NCI-H510A (cell line): ENCODE measurements around the gene TMEM250.

Experiments
- DNase-seq: peaks from one replicate; lab custom pipeline; 2025; lab: John Stamatoyannopoulos, UW

The TMEM250 gene

DNA sequence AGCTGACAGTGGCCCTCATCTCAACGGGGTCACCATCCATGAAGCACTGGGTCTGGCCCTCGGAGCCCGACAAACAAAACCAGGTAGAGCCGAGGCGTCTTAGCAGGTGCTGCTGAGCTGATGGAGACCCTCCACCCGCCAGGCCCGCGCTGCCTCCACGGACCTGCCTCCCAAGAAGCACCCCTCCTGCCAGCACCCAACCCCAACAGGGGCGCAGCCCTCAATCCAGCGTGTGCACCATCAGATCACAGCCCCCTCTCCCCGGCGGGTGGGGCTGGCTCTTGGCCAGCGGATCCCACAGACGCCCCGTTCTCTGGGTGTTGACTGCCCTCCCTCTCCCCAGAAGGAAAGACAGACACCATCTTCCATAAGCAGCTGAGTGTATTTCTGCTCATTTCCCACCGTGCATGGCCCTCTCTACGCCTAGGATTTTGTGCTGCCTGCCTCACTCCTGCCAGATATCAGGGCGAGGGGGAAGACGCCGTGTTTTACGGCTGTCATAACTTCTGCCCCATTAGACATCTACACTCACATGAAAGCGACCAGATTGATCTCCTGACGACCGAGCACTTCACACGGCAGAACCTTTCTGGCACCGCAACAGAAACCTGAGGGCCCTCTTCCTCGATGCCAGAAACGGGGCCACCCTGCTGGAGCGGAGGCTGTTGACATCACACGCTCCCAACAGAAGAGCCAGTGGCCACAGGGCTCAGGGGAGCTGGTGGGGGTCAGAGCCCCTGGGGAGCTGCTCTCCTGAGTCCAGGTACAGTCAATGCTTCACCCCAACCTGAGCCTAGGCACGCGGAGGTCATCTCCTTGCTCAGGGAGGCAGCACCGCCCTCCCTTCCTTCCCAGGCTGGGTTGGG, 35.9 kb downstream of the TMEM250 start:
- DNase-seq: no peak

DNA sequence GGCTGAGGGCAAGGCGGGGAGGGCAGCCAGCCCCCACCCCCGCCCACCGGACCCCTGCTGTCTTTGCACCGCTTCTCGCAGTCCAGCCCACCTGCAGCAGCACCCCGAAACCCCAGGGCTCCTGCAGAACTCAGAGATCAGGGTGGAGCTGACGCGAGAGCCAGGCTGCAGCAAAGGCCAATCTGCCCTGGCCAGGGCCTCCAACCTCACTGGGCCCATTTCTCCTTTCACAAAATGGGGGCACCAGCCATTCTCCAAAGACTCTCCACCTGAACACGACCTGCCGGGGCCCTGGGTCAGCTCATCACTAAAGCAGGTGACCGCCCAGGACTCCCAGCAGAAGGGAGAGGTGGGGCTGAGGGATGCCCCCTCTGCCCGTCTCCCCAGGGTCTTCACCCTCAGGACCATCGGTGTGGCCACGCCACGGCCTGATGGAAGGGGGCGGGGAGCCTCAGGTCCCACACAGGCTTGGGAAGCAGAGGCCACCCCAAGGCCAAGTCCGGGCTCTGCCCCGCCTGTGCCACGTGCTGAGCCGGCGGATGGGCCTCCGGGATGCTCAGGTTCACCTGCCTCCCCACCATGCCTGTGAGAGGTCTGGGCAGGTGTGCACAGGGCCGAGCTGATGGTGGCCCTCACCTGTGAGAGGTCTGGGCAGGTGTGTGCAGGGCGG, 36.7 kb downstream of the TMEM250 start:
- peak; percentile 75 for DNase-seq

DNA sequence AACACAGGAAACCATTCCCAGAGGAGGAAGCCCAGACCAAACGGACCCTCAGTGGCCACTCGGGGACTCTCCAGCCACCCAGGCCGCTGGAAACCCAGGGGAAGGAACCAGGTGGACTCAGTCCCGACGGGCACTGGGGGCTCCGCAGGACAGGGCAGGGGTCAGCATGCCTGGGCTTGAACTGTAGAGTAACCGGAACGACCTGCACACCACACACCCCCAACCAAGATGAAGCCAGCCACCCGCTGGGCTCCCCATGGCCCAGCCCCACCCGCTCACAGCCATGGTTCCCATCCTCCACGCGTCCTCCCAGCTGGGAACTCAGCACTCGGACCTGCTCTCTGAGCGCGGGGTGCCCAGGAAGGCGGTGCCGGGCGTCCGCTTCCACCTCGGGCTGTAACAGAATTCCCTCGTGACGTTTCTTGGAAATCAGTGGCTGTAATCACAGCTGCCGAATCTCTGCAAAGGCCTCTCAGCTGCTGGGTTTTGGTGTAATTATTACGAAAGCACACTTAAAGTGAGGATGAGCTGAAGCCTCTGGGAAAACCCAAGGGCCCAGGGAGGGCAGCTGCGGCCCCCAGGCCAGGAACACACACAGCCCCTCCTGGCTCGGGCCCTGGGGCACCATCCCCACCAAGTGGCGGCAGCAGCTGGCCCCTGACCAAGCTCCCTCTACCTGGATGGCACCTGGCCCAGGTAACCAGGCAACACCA, 37.4 kb downstream of the TMEM250 start:
- DNase-seq: peak; percentile 49

DNA sequence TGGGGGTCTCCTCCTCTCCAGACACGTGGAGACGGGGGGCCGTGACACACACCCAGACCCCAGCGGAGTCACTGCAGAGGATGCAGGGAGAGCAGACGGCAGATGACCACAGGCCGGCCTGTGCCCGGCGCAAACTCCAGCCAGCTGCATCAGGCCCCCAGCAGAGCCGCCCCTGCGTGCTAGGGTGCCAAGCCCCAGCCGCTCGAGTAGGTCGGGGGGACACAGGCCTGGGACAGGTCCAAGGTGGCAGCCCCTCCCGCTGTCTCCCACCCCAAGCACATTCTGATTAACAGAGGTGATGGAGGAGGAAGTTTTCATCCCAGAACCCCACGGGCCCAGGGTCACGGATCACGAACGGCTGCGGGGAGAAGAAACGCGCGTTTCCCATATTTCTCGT, 38.0 kb downstream of the TMEM250 start:
- no peak for DNase-seq

DNA sequence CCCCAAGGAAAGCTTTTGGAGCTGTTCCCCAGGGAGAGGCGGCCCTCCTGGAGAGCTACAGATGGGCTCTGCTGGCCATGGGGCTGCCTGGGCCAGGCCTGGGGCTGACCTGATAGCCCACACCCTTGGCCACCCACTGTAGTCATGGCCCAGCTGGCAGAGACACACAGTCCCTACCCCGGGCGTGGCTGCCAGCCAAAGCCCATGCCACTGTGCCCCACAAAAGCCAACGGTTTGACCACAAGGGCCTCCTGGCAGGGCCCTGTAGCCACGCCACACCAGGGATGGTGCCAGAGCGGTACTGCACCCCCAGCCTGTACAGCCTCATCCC, 38.8 kb downstream of the TMEM250 start:
- no peak for DNase-seq

DNA sequence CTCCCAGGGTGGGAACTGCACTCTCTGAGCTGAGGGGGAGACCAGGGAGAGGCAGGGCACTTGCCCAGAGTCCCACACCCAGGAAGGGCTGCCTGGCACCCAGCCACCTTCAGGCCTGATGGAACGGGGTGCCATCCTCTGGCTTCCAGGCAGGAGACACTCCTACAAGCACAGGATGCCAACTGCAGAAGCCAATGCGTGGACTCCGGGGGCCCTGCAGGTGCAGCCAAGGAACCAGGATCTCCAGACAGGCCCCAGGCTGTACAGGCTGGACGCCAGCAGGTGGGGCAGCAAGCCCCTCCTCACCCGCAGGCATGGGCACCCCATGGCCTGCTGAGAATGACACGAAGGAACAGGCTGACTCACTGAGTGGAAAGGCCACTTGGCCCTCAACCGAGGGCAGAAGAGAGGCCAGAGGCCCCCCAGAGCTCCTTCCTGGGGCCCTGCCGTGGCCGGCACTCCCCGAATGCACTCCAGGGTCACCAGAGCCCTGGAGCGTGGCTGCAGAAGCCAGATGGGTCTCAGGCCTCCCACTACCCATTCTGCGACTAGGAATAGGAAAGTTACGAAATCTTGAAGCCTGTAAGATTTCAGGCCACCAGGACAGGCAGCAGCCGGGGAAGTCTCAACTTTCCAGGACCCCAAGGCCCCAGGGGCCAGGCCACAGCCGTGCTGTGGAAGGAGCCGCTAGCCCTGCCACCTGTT, 39.3 kb downstream of the TMEM250 start:
- no peak for DNase-seq

DNA sequence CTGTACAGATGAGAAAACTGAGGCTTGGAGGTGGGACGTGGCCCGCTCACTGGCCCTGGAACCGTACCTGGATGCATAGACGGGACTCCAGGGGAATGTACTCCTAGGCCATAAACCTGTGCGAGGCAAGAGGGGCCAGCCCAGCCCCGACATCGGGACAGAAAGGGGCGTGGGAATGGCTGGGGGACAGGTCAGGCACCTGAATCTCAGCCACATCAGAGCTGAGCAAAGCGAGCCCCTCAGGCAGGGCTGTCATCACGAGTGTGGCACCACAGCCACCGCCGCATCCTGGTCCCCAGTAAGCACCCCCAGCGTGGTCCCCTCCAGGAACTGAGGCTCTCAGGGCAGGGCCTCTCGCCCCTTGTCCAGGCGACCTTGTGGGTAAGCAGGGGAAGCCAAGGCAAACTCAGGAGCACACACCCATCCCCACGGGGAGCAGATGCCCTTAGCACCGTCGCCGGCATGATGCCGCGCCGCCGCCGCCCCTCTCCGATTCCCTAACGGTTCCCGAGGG, 40.1 kb downstream of the TMEM250 start:
- DNase-seq: no peak

DNA sequence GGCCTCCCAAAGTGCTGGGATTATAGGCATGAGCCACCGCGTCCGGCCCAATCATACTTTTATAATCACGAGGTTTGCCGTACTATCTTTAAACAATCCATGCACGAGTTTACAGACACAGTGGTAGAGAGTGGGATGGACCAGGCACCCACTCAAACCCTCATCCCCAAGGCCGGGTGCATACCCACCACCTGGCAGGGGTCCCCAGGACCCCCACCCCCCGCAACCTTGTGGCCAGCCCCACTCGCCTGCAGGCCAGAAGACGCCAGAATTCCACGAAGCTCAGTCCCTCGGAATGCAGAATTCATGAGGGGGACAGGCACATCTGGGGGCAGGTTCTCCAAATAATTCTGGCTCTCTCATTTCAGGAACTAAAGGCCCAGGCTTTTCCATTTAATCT, 40.7 kb downstream of the TMEM250 start:
- DNase-seq: no peak

DNA sequence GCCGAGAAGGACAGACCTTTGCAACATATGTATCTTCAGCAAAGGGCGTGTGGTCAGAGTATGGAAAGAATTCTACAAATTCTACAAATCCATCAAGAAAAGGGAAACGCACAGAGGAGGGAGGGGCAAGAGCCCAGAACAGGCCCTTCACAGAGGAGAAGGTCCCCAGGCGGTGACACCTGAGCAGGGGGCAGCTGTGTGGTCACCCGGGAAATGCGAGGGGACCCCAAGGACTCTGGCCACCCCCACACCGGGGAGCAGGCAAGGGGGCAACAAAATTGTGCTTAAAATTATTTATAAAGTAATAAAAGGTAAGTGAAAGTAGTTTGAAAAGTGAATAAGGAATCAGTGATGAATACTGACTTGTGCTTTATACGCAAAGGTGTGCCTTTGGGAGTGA, 41.2 kb downstream of the TMEM250 start:
- no peak for DNase-seq

DNA sequence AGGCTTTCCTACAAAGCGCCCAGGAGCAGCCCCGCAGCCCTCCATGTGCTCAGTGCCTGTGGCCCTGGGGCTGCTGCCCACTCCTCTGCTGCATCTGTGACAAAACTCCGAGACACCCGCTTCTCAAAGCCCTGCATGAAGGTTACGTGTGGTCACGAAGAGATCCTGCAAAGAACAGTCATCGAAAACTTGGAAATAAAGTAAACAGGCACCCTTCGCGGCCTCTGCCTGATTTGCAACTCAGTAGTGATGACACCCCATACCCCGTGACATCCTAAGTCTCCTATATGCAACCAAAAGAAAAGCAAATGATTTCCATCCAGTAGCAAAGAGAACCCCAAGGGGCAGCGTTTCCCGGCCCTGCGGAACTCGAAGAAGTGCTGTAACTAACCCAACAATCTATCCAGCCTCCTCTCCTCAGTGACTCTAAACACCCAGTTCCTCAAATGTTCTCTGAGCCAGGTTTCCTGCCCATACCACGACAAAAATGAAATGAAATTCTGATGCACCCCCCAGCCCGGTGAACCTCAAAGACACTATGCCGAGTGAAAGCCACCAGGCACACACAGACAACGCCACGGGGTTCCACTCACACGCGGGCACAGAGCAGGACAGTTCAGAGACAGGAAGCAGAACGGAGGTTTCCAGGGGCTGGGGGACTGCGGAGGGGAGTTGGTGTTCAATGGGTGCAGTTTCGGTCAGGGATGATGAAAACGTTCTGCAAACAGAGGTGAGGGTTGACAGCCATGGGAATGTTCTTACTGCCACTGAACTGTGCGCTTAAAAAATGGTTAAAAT, 42.6 kb downstream of the TMEM250 start:
- DNase-seq: no peak

DNA sequence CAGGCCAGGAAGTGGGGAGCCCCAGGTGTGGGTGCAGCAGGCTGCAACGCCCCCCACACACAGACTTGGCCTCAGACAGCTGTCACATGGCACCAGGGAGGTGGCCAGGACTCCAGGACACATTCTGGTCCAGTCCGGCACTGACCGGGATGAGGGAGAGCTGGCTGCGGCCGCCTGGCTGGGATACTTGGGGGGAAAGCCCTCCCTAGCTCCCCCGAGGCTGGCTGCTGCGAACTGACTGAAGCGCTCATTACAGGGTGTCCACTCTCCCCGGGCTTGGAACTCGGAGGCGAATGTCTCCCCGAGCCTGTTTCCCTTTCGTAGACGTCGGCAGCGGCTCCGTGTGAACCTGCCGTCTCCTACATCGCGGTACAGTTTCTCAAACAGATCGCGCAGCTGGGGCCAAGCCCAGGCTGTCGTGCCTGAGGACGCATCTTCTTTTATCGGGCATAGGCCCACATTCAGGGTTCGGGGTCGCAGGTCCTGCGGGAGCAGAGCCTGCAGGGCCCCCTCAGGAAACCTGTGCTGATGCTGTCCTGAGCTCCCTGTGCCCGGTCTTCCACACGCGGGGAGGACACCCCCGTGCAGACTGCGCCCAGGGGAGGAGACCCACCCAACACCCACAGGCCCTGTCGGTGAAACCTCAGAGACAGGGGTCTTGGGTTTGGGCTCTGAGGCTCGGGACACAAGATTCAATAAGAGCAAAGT, 43.4 kb downstream of the TMEM250 start:
- no peak for DNase-seq

DNA sequence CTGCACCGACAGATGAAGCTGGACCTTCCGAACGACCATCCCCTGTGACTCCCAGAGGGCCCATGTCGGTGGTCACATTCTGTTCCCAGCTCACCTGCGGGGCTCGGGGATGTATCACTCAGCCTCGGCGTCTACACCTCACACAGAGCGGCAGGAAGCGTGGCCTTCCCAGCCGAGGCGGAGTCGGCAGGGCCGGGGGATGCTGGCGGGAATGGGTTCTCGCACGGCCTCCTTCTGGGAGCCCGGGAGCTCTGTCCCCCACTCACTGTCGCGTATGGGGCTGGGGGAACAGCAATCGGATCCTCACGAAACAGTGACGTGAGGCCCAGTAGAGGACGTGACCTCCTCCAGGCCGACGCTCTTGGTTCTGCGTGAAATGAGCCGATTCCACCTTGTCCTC, 44.0 kb downstream of the TMEM250 start:
- no peak for DNase-seq
